HG02763 (cell line): Measurements from ENCODE around the gene P4HTM.
A peak's percentile ranks its signal among the peaks of the same experiment; 100 is the strongest.
"Not testable (repeated sequence)": the region's sequence is repeated elsewhere in the genome, so short reads cannot be mapped to it uniquely, and the experiment has no call there.

Source experiments
- ATAC-seq: cut with Tn5 transposase; IDR thresholded peaks from one replicate; pipeline ENCODE4 v1.9.1; 2021; ENCODE audit warnings: mild to moderate bottlenecking, moderate library complexity; ENCODE audit not compliant: unreplicated experiment

The P4HTM gene

GRCh38 chr3:49007068-49007770 lies 17.2 kb downstream of the P4HTM start, which contains the start of gene WDR6:
TSS of gene WDR6 (plus strand) at chr3:49007391. CDS start at chr3:49007432, 41 bp downstream.
- ATAC-seq: peak; percentile 89

GRCh38 chr3:49007771-49008528 lies 17.9 kb downstream of the P4HTM start:
- peak; percentile 36 for ATAC-seq

- not testable (repeated sequence) for ATAC-seq
Measured at GRCh38 chr3:49008627-49009026, 18.6 kb downstream of the P4HTM start.

GRCh38 chr3:49009396-49009795 lies 19.4 kb downstream of the P4HTM start:
- no peak for ATAC-seq

- no peak for ATAC-seq
Measured at GRCh38 chr3:49012441-49013017, 22.5 kb downstream of the P4HTM start.

GRCh38 chr3:49013113-49013737 lies 23.2 kb downstream of the P4HTM start:
- ATAC-seq: no peak

GRCh38 chr3:49013738-49014660 lies 24.0 kb downstream of the P4HTM start:
- ATAC-seq: no peak

- no peak for ATAC-seq
Measured at GRCh38 chr3:49015072-49015471, 25.0 kb downstream of the P4HTM start.

- no peak for ATAC-seq
Measured at GRCh38 chr3:49015765-49016164, 25.7 kb downstream of the P4HTM start.

- no peak for ATAC-seq
Measured at GRCh38 chr3:49016414-49017228, 26.6 kb downstream of the P4HTM start.

GRCh38 chr3:49017229-49017970 lies 27.4 kb downstream of the P4HTM start:
- no peak for ATAC-seq

- ATAC-seq: no peak
Measured at GRCh38 chr3:49017971-49018706, 28.1 kb downstream of the P4HTM start, which contains the start of gene DALRD3. TSS of gene DALRD3 (minus strand) at chr3:49018580. CDS start at chr3:49018564, 16 bp downstream.

- ATAC-seq: no peak
Measured at GRCh38 chr3:49018707-49019006, 28.6 kb downstream of the P4HTM start.

- ATAC-seq: no peak
Measured at GRCh38 chr3:49019941-49020329, 29.9 kb downstream of the P4HTM start.

GRCh38 chr3:49020330-49021212 lies 30.5 kb downstream of the P4HTM start:
- ATAC-seq: peak; percentile 2

GRCh38 chr3:49021213-49021812 lies 31.3 kb downstream of the P4HTM start:
- peak; percentile 56 for ATAC-seq
